Esophagus squamous epithelium (tissue), 5 donors: ENCODE results near the gene MMS19. TPM values are rescaled to one million over a fixed set of nuclear protein-coding genes. Genes with fewer than 3 reads are reported as not detected.

Experiments used
- DNase-seq: peaks from one replicate; lab custom pipeline; 2025; lab: John Stamatoyannopoulos, UW
- H3K27ac ChIP-seq, 4 donors: fragments of 200-600 bp; sonication (generic); one replicate each; pipeline ENCODE4 v1.5.1; 2016 to 2019; ENCODE audit warnings: mild to moderate bottlenecking in 1 of 4
- H3K27me3 ChIP-seq, 4 donors: fragments of 200-600 bp; sonication (generic); 1 replicate in 3 of 4; 2 replicates in 1 of 4; pipeline versions ENCODE4 v1.5.1 to v1.6.0; 2017 to 2021; ENCODE audit warnings: antibody characterized with exemption in 1 of 4
- H3K36me3 ChIP-seq, 3 donors: fragments of 200-600 bp; sonication (generic); one replicate each; pipeline ENCODE4 v1.5.1; 2016 to 2019
- H3K4me1 ChIP-seq, 3 donors: fragments of 200-600 bp; sonication (generic); one replicate each; pipeline ENCODE4 v1.5.1; 2017 to 2019
- H3K4me3 ChIP-seq, 4 donors: fragments of 200-600 bp; sonication (generic); 1 replicate in 3 of 4; 2 replicates in 1 of 4; pipeline ENCODE4 v1.5.1; 2016 to 2019; ENCODE audit warnings: mild to moderate bottlenecking in 2 of 4, moderate library complexity in 1 of 4
- H3K9me3 ChIP-seq, 3 donors: fragments of 200-600 bp; sonication (generic); one replicate each; pipeline ENCODE4 v1.5.1; 2016 to 2019
- POLR2A ChIP-seq, 4 donors: fragments of 450-650 bp; IDR thresholded peaks; one replicate each; pipeline ENCODE4 v1.6.1; 2017; ENCODE audit warnings: antibody characterized with exemption in 4 of 4, mild to moderate bottlenecking in 4 of 4, moderate library complexity in 3 of 4
- whole genome bisulfite sequencing, 2 donors: methylation state at CpG; one replicate each; pipeline ENCODE4 v1.1.5; 2018; 5-methylcytosine and 5-hydroxymethylcytosine counted together
- intact Hi-C: fragments of 100-400 bp; cut with DNase I; formaldehyde crosslinking; loops from one replicate; pipeline ENCODE4 v1.15.0; 2022
- total RNA-seq, 4 donors: library from RNA; depleted of rRNA; stranded (reverse); fragments of >200 nt; gene quantifications; one replicate each; pipeline ENCODE4 v1.1.0, GENCODE V29; 2016
- TF ChIP-seq, protein P1 (sequence below), 6 experiments: fragments of 450-650 bp in 4 of 6; fragments of 200-600 bp in 2 of 6; sonication (generic) in 2 of 6; IDR thresholded peaks; one replicate each; pipeline ENCODE4 v1.5.1; 2016 to 2019; ENCODE audit warnings: antibody characterized with exemption in 6 of 6, mild to moderate bottlenecking in 4 of 6, moderate library complexity in 4 of 6
- donor health status: DM: yes; HTN: yes; CAD: no.

MMS19 gene
- total RNA-seq, 4 donors from 2014 or later = 57.7 to 93.3 (median 65.1) TPM

DNA sequence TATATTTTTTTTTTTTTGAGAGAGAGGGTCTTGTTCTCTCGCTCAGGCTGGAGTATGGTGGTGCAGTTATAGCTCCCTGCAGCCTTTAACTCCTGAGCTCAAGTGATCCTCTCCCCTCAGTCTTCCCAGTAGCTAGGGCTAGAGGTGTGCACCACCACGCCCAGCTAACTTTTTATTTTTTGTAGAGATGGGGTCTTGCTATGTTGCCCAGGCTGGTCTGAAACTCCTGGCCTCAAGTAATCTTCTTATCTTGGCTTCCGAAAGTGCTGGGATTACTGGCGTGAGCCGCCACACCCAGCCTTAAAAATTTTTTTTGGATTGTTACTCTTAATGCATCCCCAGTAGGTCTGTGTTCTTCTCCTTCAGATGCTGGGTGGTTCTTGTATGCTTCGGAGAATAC, 4.7 kb upstream of the MMS19 start:
- intact Hi-C loops = no loop called here
- Histone ChIP-seq H3K4me1 (peaks cover 3 to 23% (median 5%) of the 10 kb centered on the region in 3 donors), H3K27me3 (peaks cover 0 to 20% (median 0%) of the 10 kb centered on the region in 4 donors), H3K4me3 (no peak overlapping the region), H3K36me3 (no peaks in the 10 kb centered on the region), H3K27ac (no peak overlapping the region), H3K9me3 (no peaks in the 10 kb centered on the region)
- 81 to 90% methylated on average over 5 of the region's 6 CpGs for WGBS, 2 donors
- DNase-seq = no peak
- TF ChIP-seq POLR2A (IDR thresholded peaks at IDR 0.05) = no peak
- TF ChIP-seq, protein P1, sequence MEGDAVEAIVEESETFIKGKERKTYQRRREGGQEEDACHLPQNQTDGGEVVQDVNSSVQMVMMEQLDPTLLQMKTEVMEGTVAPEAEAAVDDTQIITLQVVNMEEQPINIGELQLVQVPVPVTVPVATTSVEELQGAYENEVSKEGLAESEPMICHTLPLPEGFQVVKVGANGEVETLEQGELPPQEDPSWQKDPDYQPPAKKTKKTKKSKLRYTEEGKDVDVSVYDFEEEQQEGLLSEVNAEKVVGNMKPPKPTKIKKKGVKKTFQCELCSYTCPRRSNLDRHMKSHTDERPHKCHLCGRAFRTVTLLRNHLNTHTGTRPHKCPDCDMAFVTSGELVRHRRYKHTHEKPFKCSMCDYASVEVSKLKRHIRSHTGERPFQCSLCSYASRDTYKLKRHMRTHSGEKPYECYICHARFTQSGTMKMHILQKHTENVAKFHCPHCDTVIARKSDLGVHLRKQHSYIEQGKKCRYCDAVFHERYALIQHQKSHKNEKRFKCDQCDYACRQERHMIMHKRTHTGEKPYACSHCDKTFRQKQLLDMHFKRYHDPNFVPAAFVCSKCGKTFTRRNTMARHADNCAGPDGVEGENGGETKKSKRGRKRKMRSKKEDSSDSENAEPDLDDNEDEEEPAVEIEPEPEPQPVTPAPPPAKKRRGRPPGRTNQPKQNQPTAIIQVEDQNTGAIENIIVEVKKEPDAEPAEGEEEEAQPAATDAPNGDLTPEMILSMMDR (IDR thresholded peaks at IDR 0.05) = no peak

GRCh38 chr10:97500297-97500575, 2.0 kb upstream of the MMS19 start:
- TF ChIP-seq POLR2A (IDR thresholded peaks at IDR 0.05) = no peak
- TF ChIP-seq, protein P1 (IDR thresholded peaks at IDR 0.05) = no peak
- Histone ChIP-seq H3K9me3 (no peaks in the 10 kb centered on the region), H3K27me3 (peaks cover 0 to 20% (median 0%) of the 10 kb centered on the region in 4 donors), H3K4me3 (peak overlapping the region in 3 of 4 donors; percentile 97 to 99 (median 98)), H3K36me3 (no peaks in the 10 kb centered on the region), H3K4me1 (peaks cover 6 to 48% (median 16%) of the 10 kb centered on the region in 3 donors), H3K27ac (peak overlapping the region in 3 of 4 donors; percentile 98 to 99 (median 98))
- no peak for DNase-seq
- 65 to 75% methylated on average over 2 of the region's 2 CpGs for WGBS, 2 donors
- intact Hi-C loops = no loop called here

DNA sequence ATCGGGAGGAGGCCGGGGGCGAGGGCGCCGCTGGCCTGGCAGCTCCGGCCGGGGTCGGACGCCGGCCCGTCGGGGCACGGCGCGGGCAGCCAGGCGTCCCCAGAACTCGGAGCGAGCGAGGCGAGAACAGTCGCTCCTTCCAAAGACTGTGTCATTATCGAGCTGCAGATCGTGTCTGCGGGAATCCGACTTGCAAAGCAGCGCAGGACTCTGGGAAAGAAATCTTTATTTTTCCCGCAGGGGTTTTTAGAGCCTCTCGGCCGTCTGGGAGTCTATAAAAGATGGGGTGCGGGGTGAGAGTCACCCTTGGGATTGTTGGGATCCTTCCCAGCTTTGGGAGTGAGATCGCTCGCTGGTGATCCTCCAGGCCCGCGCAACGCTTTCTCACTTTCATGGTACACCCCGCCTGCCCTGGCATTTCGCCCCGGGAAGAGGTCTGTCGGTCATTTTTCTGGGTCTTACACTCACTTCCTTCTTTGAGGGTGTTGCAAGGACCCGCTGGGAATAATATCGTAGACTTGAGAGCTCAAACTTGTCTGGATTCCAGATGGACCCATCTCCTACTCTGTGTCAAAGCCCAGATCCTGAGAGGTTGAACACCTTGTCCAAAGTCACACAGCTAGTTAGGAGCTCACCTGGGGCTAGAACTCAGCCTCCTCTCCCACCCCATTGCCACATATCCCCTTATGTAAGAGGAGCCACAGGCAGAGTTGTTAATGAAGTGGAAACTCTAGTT, 1.5 kb upstream of the MMS19 start:
- Histone ChIP-seq H3K36me3 (no peaks in the 10 kb centered on the region), H3K27ac (peak overlapping the region; percentile 95 to 99 (median 98)), H3K27me3 (peaks cover 0 to 20% (median 0%) of the 10 kb centered on the region in 4 donors), H3K4me1 (peaks cover 9 to 53% (median 21%) of the 10 kb centered on the region in 3 donors), H3K4me3 (peak overlapping the region; percentile 69 to 99 (median 98)), H3K9me3 (no peaks in the 10 kb centered on the region)
- intact Hi-C loops = no loop called here
- TF ChIP-seq POLR2A (IDR thresholded peaks at IDR 0.05) = no peak
- TF ChIP-seq, protein P1 (IDR thresholded peaks at IDR 0.05) = no peak
- no peak for DNase-seq
- 2 to 4% methylated on average over 9 to 17 of the region's 41 CpGs for WGBS, 2 donors

DNA sequence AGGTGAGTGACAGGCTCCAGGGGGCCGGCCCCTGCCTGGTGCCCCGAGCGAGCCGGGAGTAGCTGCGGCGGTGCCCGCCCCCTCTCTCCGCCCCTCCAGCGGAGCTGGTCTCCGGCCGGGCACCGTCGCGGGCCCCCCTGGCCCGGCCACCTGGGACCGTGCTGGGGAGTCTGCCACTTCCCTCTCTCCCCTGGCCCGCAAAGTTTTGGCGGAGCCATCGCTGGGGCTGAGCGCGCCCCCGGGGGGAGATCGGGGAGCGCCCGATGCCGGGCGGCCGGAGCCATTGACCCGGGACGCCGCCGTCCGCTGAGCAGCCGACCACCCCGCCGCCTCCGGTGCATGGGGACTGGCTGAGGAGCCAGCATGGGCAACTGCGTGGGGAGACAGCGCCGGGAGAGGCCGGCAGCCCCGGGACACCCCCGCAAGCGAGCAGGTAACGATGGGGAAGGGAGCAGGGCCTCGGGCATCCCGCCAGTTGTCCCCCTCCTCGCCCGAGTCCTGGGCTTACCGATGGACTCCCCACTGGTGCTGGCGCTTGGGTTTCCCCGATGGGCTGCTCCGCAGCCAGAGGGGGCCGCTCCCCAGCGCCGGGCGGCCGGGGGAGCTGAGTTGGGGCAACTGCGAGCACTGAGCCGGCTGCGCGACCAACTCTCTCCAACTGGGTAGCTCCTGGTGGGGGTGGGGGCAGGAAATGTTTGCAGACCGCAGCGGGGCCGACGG, 779 bp upstream of the MMS19 start, which contains the start of gene UBTD1:
Gene UBTD1, plus strand, starts transcription at position 84 of the 720 bp plus-strand sequence. Its CDS starts 280 bp downstream, at position 364.
- 0% methylated on average over 5 of the region's 66 CpGs; no CpG with 5 or more reads in 1 of the 2 donors for WGBS, 2 donors
- Histone ChIP-seq H3K27ac (peak within 1 kb of the TSS; percentile 95 to 99 (median 98)), H3K4me1 (peaks cover 9 to 60% (median 27%) of the 10 kb centered on the region in 3 donors), H3K36me3 (peaks cover 0 to 2% (median 0%) of the 10 kb centered on the region in 3 donors), H3K4me3 (peak within 1 kb of the TSS; percentile 69 to 99 (median 98)), H3K27me3 (peaks cover 0 to 20% (median 0%) of the 10 kb centered on the region in 4 donors), H3K9me3 (no peaks in the 10 kb centered on the region)
- no peak for DNase-seq
- TF ChIP-seq, protein P1 (IDR thresholded peaks at IDR 0.05) = no peak
- peak in 2 of 4 donors; percentile 18 to 45 for TF ChIP-seq POLR2A (IDR thresholded peaks at IDR 0.05)
- intact Hi-C loops = no loop called here
